Body of pancreas (tissue), 4 donors: ENCODE data around the gene GNA15. TPM values are rescaled to one million over a fixed set of nuclear protein-coding genes. Genes with fewer than 3 reads are reported as not detected.

ENCODE experiments used
- ATAC-seq: fragments of 150-250 bp; one replicate; pipeline ENCODE4 v1.9.1; 2016
- DNase-seq, 4 donors: peaks; one replicate each; pipeline ENCODE4 v3.0.0-alpha.2; 2019
- H3K27ac ChIP-seq, 4 donors: fragments of 200-600 bp; sonication (generic); 1 replicate in 3 of 4; 2 replicates in 1 of 4; pipeline versions ENCODE4 v1.5.1 to v1.6.1; 2016 to 2019; ENCODE audit warnings: mild to moderate bottlenecking in 1 of 4, mixed read lengths in 1 of 4, moderate library complexity in 1 of 4
- H3K27me3 ChIP-seq, 2 donors: fragments of 200-600 bp; sonication (generic); one replicate each; pipeline ENCODE4 v1.6.0; 2016; ENCODE audit warnings: mild to moderate bottlenecking in 1 of 2
- H3K36me3 ChIP-seq, 2 donors: fragments of 200-600 bp; sonication (generic); replicated peaks in 1 of 2; 2 replicates each; pipeline ENCODE4 v1.5.1; 2016; ENCODE audit warnings: low read depth in 2 of 2; ENCODE audit not compliant: insufficient read depth in 1 of 2
- H3K4me1 ChIP-seq: fragments of 200-600 bp; sonication (generic); one replicate; pipeline ENCODE4 v1.6.0; 2016
- H3K4me3 ChIP-seq, 2 donors: fragments of 200-600 bp; sonication (generic); 1 replicate in 1 of 2; 2 replicates in 1 of 2; pipeline ENCODE4 v1.5.1; 2016 to 2019
- H3K9me3 ChIP-seq, 3 donors: fragments of 200-600 bp; sonication (generic); 1 replicate in 2 of 3; 2 replicates in 1 of 3; pipeline ENCODE4 v1.5.1; 2016
- POLR2A ChIP-seq, 3 donors: fragments of 450-650 bp; IDR thresholded peaks; one replicate each; pipeline ENCODE4 v1.6.1; 2016; ENCODE audit warnings: antibody characterized with exemption in 3 of 3, mild to moderate bottlenecking in 2 of 3
- WGBS, 2 donors: methylation state at CpG; one replicate each; pipeline ENCODE4 v1.1.5; 2017; 5-methylcytosine and 5-hydroxymethylcytosine counted together
- intact Hi-C: fragments of 100-400 bp; cut with DNase I; formaldehyde crosslinking; loops from one replicate; pipeline ENCODE4 v1.15.1; 2023
- total RNA-seq, 2 donors: library from RNA; depleted of rRNA; stranded (reverse); fragments of >200 nt; gene quantifications; one replicate each; pipeline ENCODE4 v1.1.0, GENCODE V29; 2016
- TF ChIP-seq, protein P1 (sequence below), 7 experiments: fragments of 450-650 bp in 4 of 7; fragments of 200-600 bp in 3 of 7; sonication (generic) in 3 of 7; IDR thresholded peaks; one replicate each; pipeline ENCODE4 v1.5.1; 2016 to 2019; ENCODE audit warnings: antibody characterized with exemption in 7 of 7

GNA15 gene
- total RNA-seq, 2 donors from 2014 or later, result 1.6 to 2.6 TPM

DNA sequence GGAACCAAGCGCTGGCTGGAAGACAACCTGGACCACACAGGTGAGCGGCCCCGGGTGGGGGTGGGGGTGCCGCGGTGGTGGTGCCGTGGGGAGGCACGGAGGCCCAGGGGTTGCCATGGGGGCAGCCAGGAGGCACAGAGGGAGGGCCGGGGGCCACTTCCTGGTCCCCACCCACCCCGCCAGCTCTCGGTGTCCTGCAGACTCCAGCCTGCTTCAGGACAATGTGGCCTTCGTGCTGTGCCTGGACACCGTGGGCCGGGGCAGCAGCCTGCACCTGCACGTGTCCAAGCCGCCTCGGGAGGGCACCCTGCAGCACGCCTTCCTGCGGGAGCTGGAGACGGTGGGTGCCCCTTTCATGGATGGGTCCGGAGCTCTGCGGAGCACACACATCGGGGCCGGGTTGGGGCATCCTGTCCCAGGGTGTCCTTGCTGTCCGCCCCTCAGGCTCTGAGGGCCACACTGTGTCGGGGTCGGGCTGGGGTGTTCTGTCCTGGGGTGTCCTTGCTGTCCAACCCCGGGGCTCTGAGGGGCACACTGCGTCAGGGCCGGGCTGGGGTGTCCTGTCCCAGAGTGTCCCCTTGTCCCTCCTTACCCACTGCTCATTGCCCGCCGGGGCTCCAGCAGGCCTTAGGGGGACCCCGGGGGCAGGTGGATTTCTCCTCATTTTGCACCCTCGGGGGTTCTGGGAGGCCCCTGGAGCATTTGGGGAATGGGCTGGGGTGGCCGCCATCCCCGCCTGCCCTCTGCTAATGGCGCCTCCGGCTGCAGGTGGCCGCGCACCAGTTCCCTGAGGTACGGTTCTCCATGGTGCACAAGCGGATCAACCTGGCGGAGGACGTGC, 68.2 kb downstream of the GNA15 start:
- no peak overlapping the region for H3K27ac ChIP-seq
- DNase-seq (no peak), ATAC-seq (no peak)
- WGBS, 2 donors, result 93 to 98% methylated on average over 18 to 24 of the region's 43 CpGs
- no peaks in the 10 kb centered on the region for H3K9me3 ChIP-seq
- peaks cover 0 to 9% of the 10 kb centered on the region in 2 donors for H3K36me3 ChIP-seq
- intact Hi-C loops, result no loop called here
- TF ChIP-seq, protein P1, sequence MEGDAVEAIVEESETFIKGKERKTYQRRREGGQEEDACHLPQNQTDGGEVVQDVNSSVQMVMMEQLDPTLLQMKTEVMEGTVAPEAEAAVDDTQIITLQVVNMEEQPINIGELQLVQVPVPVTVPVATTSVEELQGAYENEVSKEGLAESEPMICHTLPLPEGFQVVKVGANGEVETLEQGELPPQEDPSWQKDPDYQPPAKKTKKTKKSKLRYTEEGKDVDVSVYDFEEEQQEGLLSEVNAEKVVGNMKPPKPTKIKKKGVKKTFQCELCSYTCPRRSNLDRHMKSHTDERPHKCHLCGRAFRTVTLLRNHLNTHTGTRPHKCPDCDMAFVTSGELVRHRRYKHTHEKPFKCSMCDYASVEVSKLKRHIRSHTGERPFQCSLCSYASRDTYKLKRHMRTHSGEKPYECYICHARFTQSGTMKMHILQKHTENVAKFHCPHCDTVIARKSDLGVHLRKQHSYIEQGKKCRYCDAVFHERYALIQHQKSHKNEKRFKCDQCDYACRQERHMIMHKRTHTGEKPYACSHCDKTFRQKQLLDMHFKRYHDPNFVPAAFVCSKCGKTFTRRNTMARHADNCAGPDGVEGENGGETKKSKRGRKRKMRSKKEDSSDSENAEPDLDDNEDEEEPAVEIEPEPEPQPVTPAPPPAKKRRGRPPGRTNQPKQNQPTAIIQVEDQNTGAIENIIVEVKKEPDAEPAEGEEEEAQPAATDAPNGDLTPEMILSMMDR (IDR thresholded peaks at IDR 0.05), result no peak
- no peak for TF ChIP-seq POLR2A (IDR thresholded peaks at IDR 0.05)
- H3K27me3 ChIP-seq, result no peaks in the 10 kb centered on the region
- no peaks in the 10 kb centered on the region for H3K4me1 ChIP-seq
- H3K4me3 ChIP-seq, result no peak overlapping the region

DNA sequence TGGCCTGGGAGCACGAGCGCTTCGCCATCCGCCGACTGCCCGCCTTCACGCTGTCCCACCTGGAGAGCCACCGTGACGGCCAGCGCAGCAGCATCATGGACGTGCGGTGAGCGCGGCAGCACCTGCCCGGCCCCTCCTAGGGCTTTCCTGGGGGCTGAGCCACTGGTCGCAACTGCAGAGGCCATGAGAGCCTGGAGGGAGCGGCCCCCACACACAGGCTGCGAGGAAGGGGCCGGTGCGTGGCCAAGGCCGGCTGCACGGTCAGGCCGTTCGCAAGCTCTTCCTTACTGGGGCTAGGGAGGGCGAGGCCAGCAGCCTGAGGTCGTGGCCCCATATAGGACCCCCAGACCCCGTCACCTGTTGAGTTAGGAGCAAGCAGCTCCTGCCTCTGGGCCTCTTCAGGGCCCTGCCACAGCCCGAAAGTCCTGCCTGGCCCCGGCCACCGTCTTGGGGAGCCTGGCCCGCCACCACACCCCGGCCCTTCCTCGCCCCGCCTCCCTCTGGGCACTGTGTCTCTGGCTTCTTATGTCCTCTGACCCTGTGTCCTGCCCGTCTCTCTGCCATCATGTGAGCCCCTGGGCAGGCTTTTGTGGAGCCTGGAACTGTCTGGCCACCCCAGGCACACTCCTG, 68.9 kb downstream of the GNA15 start:
- TF ChIP-seq, protein P1 (IDR thresholded peaks at IDR 0.05), result no peak
- no peak for TF ChIP-seq POLR2A (IDR thresholded peaks at IDR 0.05)
- H3K36me3 ChIP-seq, result peaks cover 0 to 9% of the 10 kb centered on the region in 2 donors
- WGBS, 2 donors, result 95 to 97% methylated on average over 10 to 27 of the region's 35 CpGs
- no peaks in the 10 kb centered on the region for H3K27me3 ChIP-seq
- no peaks in the 10 kb centered on the region for H3K9me3 ChIP-seq
- H3K4me3 ChIP-seq, result no peak overlapping the region
- no peak overlapping the region for H3K27ac ChIP-seq
- DNase-seq (no peak), ATAC-seq (no peak)
- no peaks in the 10 kb centered on the region for H3K4me1 ChIP-seq
- intact Hi-C loops, result no loop called here

DNA sequence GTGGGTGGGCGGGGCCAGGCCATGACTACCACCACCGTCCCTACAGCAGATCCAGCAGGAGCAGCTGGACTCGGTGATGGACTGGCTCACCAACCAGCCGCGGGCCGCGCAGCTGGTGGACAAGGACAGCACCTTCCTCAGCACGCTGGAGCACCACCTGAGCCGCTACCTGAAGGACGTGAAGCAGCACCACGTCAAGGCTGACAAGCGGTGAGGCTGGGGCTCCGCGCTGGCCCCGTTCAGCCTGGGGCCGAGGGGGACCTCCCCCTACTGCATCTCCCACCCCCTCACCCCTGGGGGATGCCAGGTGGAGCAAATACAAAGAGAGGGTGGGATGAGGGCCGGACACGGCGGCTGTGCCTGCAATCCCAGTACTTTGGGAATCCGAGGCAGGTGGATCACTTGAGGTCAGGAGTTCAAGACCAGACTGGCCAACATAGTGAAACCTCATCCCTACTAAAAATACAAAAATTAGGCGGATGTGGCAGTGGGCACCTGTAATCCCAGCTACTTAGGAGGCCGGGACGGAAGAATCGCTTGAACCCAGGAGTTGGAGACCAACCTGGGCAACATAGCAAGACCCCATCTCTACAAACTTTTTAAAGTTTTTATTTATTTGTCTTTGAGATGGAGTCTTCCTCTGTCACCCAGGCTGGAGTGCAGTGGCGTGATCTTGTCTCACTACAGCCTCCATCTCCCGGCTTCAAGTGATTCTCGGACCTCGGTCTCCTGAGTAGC, 70.6 kb downstream of the GNA15 start:
- no peaks in the 10 kb centered on the region for H3K4me1 ChIP-seq
- ATAC-seq, result no peak
- no peaks in the 10 kb centered on the region for H3K9me3 ChIP-seq
- intact Hi-C loops, result no loop called here
- H3K27me3 ChIP-seq, result no peaks in the 10 kb centered on the region
- DNase-seq, result no peak
- no peak overlapping the region for H3K27ac ChIP-seq
- WGBS, 2 donors, result 94 to 96% methylated on average over 9 to 28 of the region's 28 CpGs
- H3K36me3 ChIP-seq, result peaks cover 0 to 9% of the 10 kb centered on the region in 2 donors
- TF ChIP-seq, protein P1 (IDR thresholded peaks at IDR 0.05), result no peak
- TF ChIP-seq POLR2A (IDR thresholded peaks at IDR 0.05), result no peak
- no peak overlapping the region for H3K4me3 ChIP-seq

DNA sequence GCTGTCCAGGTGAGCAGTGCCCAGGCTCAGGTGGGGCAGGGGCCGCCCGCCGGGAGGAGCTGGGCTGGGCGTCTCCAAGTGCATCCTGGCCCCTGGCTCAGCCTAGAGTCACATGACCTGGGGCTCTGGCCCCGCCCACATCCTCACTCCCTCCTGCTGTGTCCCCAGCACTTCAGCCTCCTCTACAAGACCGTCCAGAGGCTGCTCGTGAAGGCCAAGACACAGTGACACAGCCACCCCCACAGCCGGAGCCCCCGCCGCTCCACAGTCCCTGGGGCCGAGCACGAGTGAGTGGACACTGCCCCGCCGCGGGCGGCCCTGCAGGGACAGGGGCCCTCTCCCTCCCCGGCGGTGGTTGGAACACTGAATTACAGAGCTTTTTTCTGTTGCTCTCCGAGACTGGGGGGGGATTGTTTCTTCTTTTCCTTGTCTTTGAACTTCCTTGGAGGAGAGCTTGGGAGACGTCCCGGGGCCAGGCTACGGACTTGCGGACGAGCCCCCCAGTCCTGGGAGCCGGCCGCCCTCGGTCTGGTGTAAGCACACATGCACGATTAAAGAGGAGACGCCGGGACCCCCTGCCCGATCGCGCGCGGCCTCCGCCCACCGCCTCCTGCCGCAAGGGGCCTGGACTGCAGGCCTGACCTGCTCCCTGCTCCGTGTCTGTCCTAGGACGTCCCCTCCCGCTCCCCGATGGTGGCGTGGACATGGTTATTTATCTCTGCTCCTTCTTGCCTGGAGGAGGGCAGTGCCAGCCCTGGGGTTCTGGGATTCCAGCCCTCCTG, 71.8 kb downstream of the GNA15 start:
- no peak for DNase-seq
- no peak for TF ChIP-seq POLR2A (IDR thresholded peaks at IDR 0.05)
- TF ChIP-seq, protein P1 (IDR thresholded peaks at IDR 0.05), result no peak
- 85 to 100% methylated on average over 10 to 22 of the region's 43 CpGs for WGBS, 2 donors

More for the DNA sequence above, 71.8 kb downstream of the GNA15 start:
- H3K4me1 ChIP-seq, result no peaks in the 10 kb centered on the region
- peaks cover 0 to 9% of the 10 kb centered on the region in 2 donors for H3K36me3 ChIP-seq
- H3K27me3 ChIP-seq, result no peaks in the 10 kb centered on the region
- ATAC-seq, result no peak
- H3K4me3 ChIP-seq, result no peak overlapping the region
- no peak overlapping the region for H3K27ac ChIP-seq
- H3K9me3 ChIP-seq, result no peaks in the 10 kb centered on the region
- intact Hi-C loops, result no loop called here
